HG03175 (cell line): ENCODE results near the gene MBP.
"Not testable (repeated sequence)": the region's sequence is repeated elsewhere in the genome, so short reads cannot be mapped to it uniquely, and the experiment has no call there.

Experiments used
- ATAC-seq: cut with Tn5 transposase; IDR thresholded peaks from one replicate; pipeline ENCODE4 v1.9.1; 2021; ENCODE audit warnings: mild to moderate bottlenecking, moderate library complexity; ENCODE audit not compliant: unreplicated experiment

MBP gene

DNA sequence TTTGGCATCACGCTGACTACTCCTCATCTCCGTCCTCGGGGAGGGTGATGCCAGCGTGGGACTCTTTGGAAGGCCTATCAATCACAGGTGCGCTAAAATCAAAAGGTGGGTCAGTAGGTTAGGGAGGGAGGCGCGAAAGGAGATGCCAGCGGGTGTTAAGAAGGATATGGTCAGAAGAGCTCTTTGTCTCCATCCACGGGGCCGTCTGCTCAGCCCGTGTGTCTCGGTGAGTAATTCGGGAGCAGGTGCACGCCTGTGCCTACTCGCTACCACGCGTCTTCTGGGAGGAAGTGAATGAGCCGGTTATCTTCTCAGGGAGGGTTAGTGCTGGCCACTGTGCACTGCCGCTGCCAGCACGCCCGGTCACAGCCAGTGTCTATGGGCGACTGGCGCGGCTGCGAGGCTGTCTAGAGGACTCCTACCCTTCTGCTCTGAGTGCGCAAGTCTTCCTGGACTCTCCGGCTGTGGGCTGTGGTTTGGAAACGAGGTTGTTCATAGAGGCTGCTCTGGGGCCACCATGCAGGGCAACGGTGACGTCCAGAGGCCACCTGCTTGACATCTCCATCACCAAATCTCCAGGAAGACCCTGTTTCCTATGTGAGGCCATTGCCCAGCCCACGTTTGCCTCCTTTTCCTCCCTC lies 153.4 kb downstream of the MBP start:
- ATAC-seq: no peak

DNA sequence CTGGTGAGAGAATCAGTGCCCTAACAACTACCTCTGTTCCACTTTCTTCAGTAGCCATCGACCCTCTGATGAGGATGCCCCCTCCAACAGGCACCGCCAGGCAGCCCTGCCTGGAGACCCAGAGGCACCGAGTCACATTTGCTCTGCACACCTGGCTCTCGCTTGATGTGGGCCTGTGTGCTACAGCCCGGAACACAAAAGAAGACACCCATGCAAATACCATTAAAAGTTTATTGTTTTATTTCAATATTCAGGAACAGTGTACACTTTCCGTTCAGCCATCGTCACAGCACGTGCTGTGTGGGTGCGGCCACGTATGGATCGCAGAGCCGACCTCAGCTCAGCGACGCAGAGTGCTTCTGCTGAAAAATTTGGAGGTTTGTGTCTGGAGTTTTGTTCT lies 154.0 kb downstream of the MBP start:
- ATAC-seq: no peak

DNA sequence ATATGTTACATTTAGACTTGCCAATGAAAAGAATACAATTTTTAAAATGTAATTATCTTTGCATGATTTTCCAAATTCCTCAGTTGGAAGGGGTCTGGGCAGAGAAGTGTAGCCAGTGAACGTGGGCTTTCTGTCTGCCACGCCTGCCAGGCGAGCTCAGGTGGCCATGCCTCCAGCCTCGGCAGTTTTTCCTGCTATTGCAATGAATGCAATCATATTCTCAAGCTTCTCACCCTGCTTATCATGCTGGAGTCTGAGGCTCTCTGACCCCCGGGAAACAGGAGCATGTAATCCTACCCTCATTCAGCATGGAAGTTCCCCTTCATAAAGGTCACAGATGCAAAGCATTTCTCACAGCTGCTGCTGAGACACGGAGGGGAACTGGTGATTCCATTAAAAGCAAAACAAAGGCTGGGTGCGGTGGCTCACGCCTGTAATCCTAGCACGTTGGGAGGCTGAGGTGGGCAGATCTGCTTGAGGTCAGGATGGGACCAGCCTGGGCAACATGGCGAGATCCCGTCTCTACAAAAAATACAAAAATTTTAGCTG lies 154.8 kb downstream of the MBP start:
- no peak for ATAC-seq

DNA sequence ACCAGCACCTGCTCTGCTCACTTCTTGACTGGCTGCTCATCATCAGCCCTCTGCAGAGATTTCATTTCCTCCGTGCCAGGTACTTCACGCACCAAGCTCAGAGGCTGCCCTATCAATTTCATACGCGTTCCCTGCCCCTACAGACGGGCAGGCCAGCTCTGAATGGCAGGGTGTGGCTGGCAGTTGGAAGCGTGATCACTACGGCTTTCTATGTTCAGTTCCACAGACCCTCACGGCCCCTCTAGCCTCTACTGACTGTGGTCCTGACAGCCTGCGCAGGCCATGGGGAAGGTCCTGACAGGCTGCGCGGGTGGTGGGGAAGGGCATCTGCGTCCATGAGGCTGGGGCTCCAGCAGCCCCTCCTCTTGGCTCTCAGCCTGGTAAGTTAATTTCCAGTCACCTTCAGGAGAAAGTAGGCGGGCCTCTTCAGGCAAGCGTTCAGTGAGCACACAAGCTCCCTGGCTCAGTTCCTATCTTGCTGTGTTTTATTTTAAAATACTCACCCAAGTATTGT lies 155.4 kb downstream of the MBP start:
- ATAC-seq: no peak

DNA sequence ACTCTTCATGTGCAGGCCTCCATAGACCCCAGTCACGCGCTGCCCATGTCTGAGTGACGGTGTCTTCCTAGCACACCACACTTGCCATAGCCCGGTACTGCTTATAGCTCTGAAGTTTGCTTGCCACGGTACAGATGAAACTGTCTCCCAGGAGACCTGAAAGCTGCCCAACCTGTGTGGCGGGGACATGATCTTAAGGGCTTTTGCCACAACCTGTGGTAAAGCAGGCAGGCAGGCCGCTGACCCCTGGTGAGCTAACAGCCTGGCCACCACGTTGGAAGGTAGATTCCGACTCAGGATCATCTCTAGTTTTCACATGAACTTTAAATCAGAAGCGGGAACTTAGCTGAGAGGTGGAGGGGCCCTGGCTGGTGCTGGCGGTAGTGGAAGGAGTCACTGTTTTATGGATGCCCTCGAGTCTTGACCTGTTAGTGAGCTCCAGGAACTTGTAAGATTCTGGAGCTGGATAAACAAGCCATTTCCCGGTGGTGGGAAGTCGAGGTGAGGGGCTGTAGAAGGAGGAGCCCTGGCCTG lies 156.9 kb downstream of the MBP start:
- no peak for ATAC-seq

DNA sequence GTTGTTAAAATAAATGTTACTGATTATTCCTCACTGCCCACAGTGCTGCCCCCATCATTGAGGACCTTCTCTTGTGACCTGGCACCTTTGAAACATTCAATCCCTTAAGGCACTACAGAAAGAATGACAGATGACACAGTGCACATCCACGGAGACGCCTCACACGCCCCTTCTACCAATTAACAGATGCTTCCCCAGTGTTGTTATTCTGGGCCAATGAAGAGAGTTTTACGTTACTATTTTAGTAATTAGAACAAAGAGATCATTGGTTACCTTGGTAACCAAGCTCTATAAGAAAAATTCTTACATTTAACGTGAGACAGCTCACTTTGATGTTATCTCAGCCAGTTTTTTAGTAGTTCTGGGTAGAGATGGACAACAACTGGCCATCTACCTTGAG lies 158.2 kb downstream of the MBP start:
- ATAC-seq: no peak

DNA sequence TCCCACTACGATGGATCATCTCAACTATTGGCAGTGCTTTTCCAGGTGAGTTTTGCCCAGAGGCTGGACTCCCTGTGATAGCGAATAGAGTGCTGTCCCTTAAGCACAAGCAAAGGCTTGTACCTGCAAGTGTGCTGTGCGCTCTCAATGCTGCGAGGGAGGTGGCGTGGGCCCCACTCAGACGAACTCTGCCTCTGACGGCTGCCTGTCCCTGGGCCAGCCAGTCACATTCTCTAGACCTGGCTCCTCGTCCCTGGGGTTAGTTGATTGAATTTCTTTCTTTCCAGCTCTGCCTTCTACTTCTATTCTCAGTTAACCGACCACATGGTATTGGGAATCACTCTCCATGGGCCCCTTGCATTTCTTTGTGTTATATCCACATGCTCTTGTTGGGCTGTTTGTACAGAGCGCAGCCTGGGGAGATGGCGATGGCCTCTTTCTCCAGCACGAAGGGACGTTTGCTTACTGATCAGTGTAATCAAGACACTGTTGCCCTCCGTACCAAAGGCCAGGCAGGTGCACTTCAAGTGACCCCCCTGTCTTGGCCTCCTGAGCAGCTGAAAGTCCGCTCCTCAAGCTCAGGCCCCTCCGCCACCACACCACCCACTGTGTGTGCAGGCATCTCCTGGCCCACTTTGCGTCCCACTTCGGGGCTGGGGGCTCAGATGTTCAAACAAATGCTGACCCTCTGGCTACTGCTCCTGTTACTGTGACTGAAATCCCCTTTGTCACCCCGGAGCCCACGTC lies 158.9 kb downstream of the MBP start:
- ATAC-seq: no peak

DNA sequence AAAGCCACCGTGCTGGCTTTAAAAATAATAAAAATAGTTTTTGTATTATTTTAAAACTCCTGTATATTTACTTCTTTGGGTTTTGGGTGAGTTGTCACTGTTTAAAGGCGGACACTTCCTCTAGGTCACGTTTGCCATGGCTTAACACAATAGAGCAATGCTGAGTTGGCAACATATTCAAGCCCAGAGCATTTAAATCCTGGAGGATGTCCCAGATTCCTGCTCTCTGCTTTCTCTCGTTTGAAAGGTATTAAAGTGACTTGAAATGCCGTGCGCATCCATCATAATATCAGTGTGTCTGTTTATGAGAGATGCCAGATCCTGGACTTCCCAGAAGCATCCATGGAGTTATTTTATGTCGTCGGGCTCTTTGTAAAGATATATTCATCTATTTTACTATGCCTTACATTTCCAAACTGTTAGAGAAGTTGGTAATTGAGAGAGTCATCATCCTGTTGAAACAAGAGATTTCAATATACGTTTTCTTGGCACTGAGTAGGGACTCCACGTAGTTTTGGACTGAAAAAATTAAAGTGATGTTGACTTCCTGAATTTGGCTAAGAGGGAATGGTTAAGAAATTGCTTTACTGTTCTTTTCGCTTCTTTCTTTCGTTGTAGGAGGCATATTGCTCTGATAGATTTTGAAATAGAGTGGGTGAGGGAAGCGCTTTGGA lies 159.6 kb downstream of the MBP start:
- ATAC-seq: no peak

DNA sequence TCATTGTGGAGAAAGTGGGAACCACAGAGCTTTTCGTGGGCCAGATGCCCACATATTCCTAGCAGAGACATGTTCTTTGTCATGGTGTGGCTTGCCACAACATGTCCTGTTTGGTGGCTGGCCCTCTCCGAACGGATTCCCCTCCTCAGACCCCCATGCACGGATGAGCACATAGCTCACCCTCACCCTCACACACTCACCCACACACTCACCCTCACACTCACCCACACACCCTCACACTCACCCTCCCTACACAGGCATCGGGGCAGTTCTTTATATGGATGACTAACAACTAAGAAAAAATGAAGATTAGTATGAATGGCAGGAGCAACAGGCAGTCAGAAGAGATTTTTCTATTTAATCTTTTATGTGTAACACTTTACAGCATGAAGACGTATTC lies 160.3 kb downstream of the MBP start:
- no peak for ATAC-seq

DNA sequence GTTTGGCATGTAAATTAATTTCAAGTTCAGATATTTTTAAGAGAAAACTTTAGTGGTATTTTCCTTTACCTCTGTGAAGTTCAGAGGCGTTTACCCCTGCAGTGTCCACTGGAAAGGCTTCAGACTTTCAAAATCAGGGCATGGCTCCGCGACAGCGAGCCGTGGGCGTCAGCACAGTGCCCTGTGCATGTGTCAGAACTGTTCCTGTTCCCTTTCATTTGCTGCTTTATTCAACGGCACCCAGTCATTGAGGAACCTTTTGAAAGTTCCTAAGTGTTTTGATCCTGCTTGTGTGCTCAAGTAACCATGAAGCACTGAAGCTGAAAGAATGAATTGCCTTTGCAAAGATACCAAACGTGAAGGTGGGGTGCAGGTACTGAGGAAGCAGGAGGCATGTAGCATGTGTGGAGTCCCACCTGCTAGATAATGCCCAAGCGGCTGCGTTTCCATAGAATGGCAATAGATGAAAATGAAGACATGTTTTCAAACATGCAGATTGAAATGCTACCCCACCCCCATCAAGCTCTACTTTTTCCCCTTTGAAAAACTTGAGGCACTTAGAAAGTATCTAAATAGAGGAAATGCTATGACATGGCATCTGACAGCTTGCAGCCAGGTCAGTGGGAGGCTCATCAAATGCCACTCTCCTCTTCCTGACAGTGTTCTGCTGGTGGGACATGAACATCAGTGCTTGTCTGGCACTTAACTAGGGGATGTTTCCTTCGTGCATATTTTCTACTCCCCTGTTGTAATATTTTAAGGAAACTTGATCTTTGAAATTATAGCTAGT lies 161.6 kb downstream of the MBP start:
- ATAC-seq: no peak

DNA sequence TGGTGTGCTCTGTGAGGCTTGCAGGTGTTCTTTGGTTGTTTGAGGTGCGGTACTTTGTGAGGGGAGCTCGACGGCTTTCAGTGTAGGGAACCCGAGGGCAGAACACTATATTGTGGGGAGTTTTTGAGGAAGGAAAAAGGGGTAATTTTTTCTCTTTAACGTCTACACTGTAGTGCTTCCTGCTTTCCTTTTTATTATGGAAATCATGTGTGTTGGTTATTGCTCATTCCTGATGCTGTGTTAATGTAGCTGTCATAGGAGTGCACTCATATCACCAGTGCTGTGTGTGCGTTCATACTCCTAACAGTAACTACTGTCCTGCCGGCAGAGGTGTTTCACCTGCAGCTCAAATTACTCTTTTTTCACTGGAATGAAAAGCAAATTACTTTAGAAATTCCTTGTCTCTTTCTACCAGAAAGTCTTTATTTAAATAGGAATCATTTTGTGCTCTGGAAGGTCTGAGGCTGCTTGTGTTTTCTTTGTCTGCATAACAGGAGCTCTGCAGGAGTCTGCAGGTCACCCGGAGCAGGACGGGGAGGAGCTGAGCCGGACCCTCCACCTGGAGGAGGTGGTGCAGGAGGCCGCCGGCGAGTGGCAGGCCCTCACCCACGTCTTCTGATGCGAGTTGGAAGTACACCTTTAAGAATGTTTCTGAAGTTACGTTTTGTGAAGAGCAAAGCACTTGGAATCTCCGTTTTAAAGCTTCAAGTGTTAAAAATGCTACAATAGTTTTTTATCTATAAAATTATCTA lies 164.7 kb downstream of the MBP start:
- no peak for ATAC-seq

DNA sequence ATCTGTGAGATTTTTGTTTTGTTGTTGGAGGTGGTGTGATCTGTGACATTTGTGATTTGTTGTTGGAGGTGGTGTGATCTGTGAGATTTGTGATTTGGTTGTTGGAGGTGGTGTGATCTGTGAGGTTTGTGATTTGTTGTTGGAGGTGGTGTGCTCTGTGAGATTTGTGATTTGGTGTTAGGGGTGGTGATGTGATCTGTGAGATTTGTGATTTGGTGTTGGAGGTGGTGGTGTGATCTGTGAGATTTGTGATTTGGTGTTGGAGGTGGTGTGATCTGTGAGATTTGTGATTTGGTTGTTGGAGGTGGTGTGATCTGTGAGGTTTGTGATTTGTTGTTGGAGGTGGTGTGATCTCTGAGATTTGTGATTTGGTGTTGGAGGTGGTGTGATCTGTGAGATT lies 165.3 kb downstream of the MBP start:
- ATAC-seq: not testable (repeated sequence)

DNA sequence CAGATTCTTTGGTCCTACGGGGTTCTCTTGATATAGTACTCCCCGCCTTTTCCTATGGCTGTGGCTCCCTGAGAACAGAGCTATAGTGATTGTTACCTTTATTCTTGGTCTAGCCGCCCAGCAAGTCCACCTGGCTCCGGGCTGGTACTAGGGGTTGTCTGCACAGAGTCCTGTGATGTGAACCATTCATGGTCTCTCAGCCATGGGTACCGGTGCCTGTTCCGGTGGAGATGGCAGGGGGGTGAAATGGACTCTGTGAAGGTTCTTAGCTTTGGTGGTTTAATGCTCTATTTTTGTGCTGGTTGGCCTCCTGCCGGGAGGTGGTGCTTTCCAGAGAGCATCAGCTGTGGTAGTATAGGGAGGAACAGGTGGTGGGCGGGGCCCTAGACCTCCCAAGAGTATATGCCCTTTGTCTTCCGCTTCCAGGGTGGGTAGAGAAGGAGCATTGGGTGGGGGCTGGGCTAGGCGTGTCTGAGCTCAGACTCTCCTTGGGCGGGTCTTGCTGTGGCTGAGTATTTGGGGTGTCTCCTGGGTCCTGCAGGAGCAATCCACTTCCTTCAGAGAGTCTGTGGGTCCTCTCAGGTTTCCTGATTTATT lies 166.9 kb downstream of the MBP start:
- peak; percentile 54 for ATAC-seq

DNA sequence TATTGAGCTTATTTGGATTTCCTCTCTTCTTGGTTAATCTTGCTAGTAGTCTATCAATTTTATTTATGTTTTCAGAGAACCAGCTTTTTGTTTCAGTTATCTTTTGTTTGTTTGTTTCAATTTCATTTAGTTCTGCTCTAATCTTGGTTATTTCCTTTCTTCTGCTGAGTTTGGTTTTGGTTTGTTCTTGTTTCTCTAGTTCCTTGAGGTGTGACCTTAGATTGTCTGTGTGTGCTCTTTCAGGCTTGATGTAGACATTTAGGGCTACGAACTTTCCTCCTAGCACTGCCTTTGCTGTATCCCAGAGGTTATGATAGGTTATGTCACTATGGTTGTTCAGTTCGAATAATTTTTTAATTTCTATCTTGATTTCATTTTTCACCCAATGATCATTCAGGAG lies 168.6 kb downstream of the MBP start:
- ATAC-seq: peak; percentile 60

DNA sequence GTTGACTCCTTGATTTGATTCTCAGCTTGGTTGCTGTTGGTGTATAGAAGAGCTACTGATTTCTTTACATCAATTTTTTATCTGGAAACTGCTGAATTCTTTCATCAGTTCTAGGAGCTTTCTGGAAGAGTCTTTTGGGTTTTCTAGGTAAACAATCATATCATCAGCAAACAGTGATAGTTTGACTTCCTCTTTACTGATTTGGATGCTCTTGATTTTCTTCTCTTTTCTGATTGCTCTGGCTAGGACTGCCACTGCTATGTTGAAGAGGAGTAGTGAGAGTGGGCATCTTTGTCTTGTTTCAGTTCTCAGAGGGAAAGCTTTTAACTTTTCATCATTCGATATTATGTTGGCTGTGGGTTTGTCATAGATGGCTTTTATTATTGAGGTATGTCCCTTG lies 169.7 kb downstream of the MBP start:
- no peak for ATAC-seq

DNA sequence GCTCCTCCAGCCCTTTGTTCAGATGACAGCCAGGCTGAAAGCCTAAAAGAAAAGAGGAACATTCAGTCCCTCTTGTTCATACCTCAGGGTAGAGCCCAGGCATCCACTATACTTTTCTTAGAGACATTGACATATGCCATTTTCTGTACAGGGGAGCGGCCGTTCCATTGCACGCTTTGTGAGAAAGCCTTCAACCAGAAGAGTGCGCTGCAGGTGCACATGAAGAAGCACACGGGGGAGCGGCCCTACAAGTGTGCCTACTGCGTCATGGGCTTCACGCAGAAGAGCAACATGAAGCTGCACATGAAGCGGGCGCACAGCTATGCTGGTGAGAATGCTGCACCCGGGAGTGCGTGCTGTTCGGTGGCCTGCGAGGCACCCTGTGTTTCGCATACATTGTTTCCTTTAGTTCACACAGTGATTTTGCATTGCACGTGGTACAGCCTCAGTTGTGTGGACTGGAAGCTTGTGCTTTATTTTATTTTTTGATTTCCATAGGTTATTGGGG lies 172.0 kb downstream of the MBP start:
- ATAC-seq: no peak

DNA sequence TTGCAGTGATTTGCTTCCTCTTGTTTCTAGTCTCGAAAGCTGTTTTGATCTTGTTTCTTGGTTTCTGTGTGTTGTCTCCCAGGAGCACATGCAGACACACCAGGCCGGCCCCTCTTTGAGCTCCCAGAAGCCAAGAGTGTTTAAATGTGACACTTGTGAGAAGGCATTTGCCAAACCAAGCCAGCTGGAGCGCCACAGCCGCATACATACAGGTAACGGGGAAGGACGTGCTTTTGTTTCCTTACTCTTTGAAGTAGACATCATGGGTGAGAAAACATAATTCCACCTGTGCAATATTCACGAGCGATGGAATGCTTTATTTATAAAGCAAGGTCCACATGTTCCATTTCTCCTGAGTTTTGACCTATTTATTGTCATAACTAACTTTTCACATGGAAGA lies 173.0 kb downstream of the MBP start:
- ATAC-seq: no peak

DNA sequence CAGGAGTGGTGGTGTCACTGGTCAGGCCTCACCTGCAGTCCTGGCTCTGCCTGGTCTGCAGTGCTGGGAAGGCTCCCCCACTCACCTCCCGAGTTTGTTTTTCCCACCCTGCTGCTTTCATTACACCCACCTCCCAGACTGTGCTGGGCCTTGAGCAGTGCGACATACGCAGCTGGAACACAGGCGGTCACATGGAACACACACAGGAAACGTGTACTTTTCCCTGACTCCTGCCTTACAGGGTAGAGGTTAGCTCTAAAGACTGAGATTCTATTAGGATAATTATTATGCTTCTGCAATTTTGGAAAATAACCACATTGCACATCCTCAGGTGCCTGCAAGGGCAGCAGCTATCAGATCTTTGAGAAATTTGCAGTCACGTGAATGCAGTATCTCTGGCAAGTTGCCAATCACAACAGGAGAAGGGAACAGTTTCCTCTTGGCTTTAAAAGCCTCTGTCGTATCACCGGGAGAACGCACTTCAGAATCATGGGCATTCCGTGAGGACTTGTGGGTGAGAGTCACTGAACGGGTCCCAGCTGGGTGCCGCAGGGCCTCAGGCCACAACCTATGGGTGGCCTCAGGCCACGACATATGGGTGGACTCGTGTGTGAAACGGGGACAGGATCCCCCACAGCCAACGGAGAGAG lies 173.8 kb downstream of the MBP start:
- ATAC-seq: no peak
